GM18951 (cell line): Measurements from ENCODE around the gene MYL5.
"Not testable (repeated sequence)": the region's sequence is repeated elsewhere in the genome, so short reads cannot be mapped to it uniquely, and the experiment has no call there.

Source experiments
- POLR2A ChIP-seq: IDR thresholded peaks from 4 replicates; pipeline ENCODE4 v1.6.1; 2011; ENCODE audit warnings: mild to moderate bottlenecking; ENCODE audit not compliant: insufficient read length, insufficient read depth; ENCODE audit errors: extremely low read depth
- in situ Hi-C: fragments of 300-500 bp; cut with MboI; formaldehyde crosslinking; loops from one replicate; pipeline ENCODE4 v1.12.0; 2022; ENCODE audit warnings: low sequenced_read_pairs, mixed read lengths, inconsistent platforms; ENCODE audit not compliant: unreplicated experiment

MYL5 gene

DNA sequence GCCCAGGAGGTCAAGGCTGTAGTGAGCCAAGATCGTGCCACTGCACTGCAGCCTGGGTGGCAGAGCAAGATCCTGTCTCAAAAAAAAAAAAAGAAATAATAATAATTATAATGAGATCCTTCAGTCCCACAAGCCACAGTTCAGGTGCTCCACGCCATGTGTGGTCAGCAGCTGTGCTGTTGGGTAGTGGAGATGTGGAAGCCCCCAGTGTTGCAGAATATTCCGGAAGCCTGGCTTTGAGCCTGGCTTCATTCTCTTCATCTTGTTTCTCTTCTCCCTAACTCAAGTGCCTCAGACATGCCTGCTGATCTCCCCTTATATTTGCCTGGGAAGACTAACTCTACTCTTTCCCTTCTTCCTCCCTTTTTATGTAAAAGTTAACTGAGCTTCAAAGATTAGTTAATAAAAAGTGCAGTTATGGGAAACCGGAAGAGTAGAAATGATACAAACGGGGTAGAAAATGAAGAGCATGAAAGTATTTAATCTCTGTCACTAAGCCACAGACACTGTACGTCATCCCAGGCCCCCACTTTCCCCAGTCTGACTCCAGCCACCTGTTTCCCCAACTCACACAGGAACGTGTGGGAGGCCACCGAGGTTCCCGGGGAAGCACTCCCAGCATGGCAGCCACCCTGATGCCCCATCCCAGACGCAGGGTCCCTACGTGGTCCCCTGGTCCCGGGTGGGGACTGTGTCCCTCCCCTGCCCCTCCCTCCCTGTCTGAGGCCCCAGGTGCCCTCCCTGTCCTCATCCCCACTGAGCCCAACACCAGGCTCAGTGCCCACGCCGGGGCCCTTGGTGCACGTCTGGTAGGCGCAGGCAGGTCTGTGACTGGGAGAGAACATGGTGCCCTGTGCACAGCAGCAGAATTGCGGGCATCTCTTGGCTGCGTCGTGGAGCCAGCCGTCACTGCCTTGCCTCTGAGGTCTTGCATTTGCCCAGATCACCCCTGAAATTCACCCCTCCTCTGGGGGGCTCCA, 55.3 kb downstream of the MYL5 start:
- in situ Hi-C loops: no loop called here
- TF ChIP-seq POLR2A: no peak

DNA sequence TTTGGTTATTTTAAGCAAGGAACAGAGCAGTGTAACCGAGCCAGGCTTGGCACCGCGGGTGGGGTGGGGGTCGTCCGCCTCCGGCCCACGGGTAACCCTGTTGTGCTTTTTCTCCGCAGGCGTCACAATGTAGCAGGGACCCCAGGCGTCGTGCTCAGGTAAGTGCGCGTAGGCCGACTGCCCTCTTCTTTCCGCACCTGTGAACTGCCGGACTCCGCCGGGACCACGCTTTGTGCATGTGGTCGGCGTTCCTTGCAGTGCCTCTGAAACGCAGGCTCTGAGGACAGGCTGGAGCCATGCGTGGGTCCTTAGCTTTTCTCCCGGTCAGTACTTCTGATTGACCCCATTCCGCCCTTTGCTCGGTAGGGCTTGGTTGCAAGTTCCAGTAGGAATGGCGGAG, 56.2 kb downstream of the MYL5 start:
- in situ Hi-C loops: no loop called here
- no peak for TF ChIP-seq POLR2A

DNA sequence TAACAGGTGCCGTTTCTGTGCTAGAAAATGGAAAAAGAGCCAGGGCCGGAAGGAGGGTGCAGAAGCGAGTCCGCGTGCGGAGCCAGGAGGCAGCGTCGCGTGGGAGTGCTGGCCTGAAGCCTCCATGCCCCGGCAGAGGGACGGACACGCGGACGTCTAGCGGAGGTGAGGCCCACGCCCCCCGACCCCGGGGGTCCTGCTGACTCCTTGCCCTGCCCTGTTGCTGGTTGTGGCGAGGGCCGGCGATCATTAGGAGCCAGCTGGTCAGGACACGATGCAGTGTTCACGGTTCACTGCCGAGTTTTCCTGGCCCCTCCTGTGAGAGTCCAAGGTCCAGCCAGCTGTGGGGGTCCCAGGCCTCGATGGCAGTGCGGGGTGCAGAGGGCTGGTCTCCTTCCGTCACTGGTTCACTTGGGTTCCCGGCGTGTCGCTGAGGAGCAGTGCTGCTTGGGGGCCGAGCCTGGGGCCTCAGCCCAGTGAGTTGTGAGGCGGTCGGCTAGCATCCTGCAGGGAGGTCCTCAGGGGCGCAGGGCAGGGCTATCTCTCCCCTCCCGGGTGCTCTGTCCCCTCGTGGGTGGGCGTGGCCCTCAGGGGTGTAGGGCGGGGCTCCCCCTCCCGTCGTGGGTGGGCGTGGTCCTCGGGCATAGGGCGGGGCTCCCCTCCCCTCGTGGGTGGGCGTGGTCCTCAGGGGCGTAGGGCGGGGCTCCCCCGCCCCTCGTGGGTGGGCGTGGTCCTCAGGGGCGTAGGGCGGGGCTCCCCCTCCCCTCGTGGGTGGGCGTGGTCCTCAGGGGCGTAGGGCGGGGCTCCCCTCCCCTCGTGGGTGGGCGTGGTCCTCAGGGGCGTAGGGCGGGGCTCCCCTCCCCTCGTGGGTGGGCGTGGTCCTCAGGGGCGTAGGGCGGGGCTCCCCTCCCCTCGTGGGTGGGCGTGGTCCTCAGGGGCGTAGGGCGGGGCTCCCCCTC, 56.9 kb downstream of the MYL5 start:
- in situ Hi-C loops: not testable (repeated sequence)
